Esophagus squamous epithelium (tissue), 4 donors: Measurements from ENCODE around the gene UBXN7.
"Not testable (repeated sequence)": the region's sequence is repeated elsewhere in the genome, so short reads cannot be mapped to it uniquely, and the experiment has no call there.

ENCODE experiments used
- POLR2A ChIP-seq, 4 donors: fragments of 450-650 bp; IDR thresholded peaks; one replicate each; pipeline ENCODE4 v1.6.1; 2017; ENCODE audit warnings: antibody characterized with exemption in 4 of 4, mild to moderate bottlenecking in 4 of 4, moderate library complexity in 3 of 4
- TF ChIP-seq, protein P1 (sequence below), 6 experiments: fragments of 450-650 bp in 4 of 6; fragments of 200-600 bp in 2 of 6; sonication (generic) in 2 of 6; IDR thresholded peaks; one replicate each; pipeline ENCODE4 v1.5.1; 2016 to 2019; ENCODE audit warnings: antibody characterized with exemption in 6 of 6, mild to moderate bottlenecking in 4 of 6, moderate library complexity in 4 of 6

DNA sequence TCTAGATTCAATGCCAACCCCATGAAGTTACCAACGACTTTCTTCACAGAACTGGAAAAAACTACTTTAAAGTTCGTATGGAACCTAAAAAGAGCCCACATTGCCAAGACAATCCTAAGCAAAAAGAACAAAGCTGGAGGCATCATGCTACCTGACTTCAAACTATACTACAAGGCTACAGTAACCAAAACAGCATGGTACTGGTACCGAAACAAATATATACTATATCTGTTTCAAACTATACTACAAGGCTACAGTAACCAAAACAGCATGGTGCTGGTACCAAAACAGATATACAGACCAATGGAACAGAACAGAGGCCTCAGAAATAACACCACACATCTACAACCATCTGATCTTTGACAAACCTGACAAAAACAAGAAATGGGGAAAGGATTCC lies 45.4 kb downstream of the UBXN7 start:
- TF ChIP-seq, protein P1, sequence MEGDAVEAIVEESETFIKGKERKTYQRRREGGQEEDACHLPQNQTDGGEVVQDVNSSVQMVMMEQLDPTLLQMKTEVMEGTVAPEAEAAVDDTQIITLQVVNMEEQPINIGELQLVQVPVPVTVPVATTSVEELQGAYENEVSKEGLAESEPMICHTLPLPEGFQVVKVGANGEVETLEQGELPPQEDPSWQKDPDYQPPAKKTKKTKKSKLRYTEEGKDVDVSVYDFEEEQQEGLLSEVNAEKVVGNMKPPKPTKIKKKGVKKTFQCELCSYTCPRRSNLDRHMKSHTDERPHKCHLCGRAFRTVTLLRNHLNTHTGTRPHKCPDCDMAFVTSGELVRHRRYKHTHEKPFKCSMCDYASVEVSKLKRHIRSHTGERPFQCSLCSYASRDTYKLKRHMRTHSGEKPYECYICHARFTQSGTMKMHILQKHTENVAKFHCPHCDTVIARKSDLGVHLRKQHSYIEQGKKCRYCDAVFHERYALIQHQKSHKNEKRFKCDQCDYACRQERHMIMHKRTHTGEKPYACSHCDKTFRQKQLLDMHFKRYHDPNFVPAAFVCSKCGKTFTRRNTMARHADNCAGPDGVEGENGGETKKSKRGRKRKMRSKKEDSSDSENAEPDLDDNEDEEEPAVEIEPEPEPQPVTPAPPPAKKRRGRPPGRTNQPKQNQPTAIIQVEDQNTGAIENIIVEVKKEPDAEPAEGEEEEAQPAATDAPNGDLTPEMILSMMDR (IDR thresholded peaks at IDR 0.05) = not testable (repeated sequence)
- TF ChIP-seq POLR2A (IDR thresholded peaks at IDR 0.05) = not testable (repeated sequence)
